NCI-H774 (cell line): ENCODE data around the gene MAGI2.
"Not testable (repeated sequence)": the region's sequence is repeated elsewhere in the genome, so short reads cannot be mapped to it uniquely, and the experiment has no call there.

Source experiments
- DNase-seq: peaks from one replicate; lab custom pipeline; 2025; lab: John Stamatoyannopoulos, UW

MAGI2 gene

GRCh38 chr7:78636727-78637126 is 816.7 kb downstream of the MAGI2 start:
- DNase-seq: no peak

GRCh38 chr7:78635026-78635793 is 818.3 kb downstream of the MAGI2 start:
- no peak for DNase-seq

- DNase-seq: no peak
These were observed 819.4 kb downstream of the MAGI2 start for GRCh38 chr7:78634093-78634492.

- DNase-seq: no peak
These were observed 832.5 kb downstream of the MAGI2 start for GRCh38 chr7:78620920-78621319.

- DNase-seq: no peak
These were observed 836.9 kb downstream of the MAGI2 start for GRCh38 chr7:78616539-78616938.

- no peak for DNase-seq
These were observed 844.2 kb downstream of the MAGI2 start for GRCh38 chr7:78609281-78609680.

GRCh38 chr7:78607099-78607498 is 846.4 kb downstream of the MAGI2 start:
- DNase-seq: no peak

GRCh38 chr7:78605119-78605518 is 848.3 kb downstream of the MAGI2 start:
- no peak for DNase-seq

- DNase-seq: no peak
These were observed 851.7 kb downstream of the MAGI2 start for GRCh38 chr7:78601728-78602127.

- DNase-seq: no peak
These were observed 859.3 kb downstream of the MAGI2 start for GRCh38 chr7:78594156-78594555.

GRCh38 chr7:78588393-78588792 is 865.1 kb downstream of the MAGI2 start:
- no peak for DNase-seq

GRCh38 chr7:78587443-78588044 is 865.9 kb downstream of the MAGI2 start:
- DNase-seq: no peak

GRCh38 chr7:78585980-78586379 is 867.5 kb downstream of the MAGI2 start:
- no peak for DNase-seq

GRCh38 chr7:78578686-78579085 is 874.8 kb downstream of the MAGI2 start:
- no peak for DNase-seq

GRCh38 chr7:78577174-78577952 is 876.1 kb downstream of the MAGI2 start:
- not testable (repeated sequence) for DNase-seq

GRCh38 chr7:78576236-78576635 is 877.2 kb downstream of the MAGI2 start:
- DNase-seq: no peak

- DNase-seq: no peak
These were observed 882.2 kb downstream of the MAGI2 start for GRCh38 chr7:78571292-78571691.

GRCh38 chr7:78568690-78569089 is 884.8 kb downstream of the MAGI2 start:
- no peak for DNase-seq

GRCh38 chr7:78567836-78568235 is 885.6 kb downstream of the MAGI2 start:
- DNase-seq: no peak

- DNase-seq: no peak
These were observed 887.7 kb downstream of the MAGI2 start for GRCh38 chr7:78565784-78566183.

GRCh38 chr7:78563191-78563590 is 890.3 kb downstream of the MAGI2 start:
- DNase-seq: no peak

GRCh38 chr7:78562191-78562590 is 891.3 kb downstream of the MAGI2 start:
- no peak for DNase-seq

- no peak for DNase-seq
These were observed 894.9 kb downstream of the MAGI2 start for GRCh38 chr7:78558566-78558965.
